Upper lobe of right lung (tissue), 1 donor: ENCODE measurements around the gene GPR78. TPM values are rescaled to one million over a fixed set of nuclear protein-coding genes. Genes with fewer than 3 reads are reported as not detected.

ENCODE experiments used
- ATAC-seq: fragments of 200-7000 bp; cut with Tn5 transposase; one replicate; pipeline ENCODE4 v1.9.1; 2020; ENCODE audit warnings: mild to moderate bottlenecking, moderate library complexity
- DNase-seq: peaks from one replicate; pipeline ENCODE4 v3.0.0-alpha.2; 2020
- H3K27ac ChIP-seq: fragments of 200-600 bp; one replicate; pipeline ENCODE4 v1.8.0; 2022
- H3K27me3 ChIP-seq: fragments of 200-600 bp; one replicate; pipeline ENCODE4 v1.8.0; 2022; ENCODE audit warnings: mild to moderate bottlenecking
- H3K36me3 ChIP-seq: fragments of 200-600 bp; one replicate; pipeline ENCODE4 v1.8.0; 2022
- H3K4me1 ChIP-seq: fragments of 200-600 bp; one replicate; pipeline ENCODE4 v1.8.0; 2022
- H3K4me3 ChIP-seq: fragments of 200-600 bp; one replicate; pipeline ENCODE4 v1.8.0; 2022; ENCODE audit warnings: mild to moderate bottlenecking
- H3K9me3 ChIP-seq: fragments of 200-600 bp; one replicate; pipeline ENCODE4 v1.8.0; 2022
- intact Hi-C: fragments of 100-400 bp; cut with DNase I; formaldehyde crosslinking; loops from one replicate; pipeline ENCODE4 v1.11.0; 2022
- total RNA-seq: library from RNA; stranded (reverse); fragmentation: NEBNext Ultra II Directional; extraction: Animal tissue kit (Norgen Biotek cat#: 25700); gene quantifications from one replicate; pipeline ENCODE4 v1.2.1, GENCODE V29; 2021
- TF ChIP-seq, protein P1 (sequence below): fragments of 200-600 bp; IDR thresholded peaks from one replicate; pipeline ENCODE4 v1.8.0; 2022; ENCODE audit warnings: antibody characterized with exemption
- donor health status: DM: no; HTN: yes; CAD: no; lungs with severe emphysema.

The GPR78 gene
- total RNA-seq, 1 donor from 2014 or later = 0.23 TPM

DNA sequence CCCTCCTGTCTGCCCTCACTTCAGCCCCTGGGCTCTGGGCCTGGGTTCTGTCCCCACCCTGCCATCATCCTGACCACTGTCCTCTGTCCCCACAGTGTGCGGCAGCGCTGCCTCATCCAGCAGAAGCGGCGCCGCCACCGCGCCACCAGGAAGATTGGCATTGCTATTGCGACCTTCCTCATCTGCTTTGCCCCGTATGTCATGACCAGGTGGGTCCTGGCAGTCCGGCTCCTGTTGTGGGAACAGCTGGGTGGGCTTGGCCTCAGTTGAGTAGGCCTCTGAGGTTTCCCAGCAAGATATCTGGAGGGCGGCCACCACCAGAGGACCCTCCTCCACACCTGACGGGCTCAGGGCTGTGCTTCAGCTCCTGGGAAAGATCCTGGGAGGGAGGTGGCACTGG is 2.2 kb downstream of the GPR78 start:
- Histone ChIP-seq H3K4me1 (no peaks in the 10 kb centered on the region), H3K4me3 (no peak overlapping the region), H3K27ac (no peak overlapping the region), H3K27me3 (peaks cover 59% of the 10 kb centered on the region), H3K36me3 (no peaks in the 10 kb centered on the region), H3K9me3 (no peaks in the 10 kb centered on the region)
- intact Hi-C loops = no loop called here
- DNase-seq (peak; percentile 38), ATAC-seq (no peak)
- TF ChIP-seq, protein P1, sequence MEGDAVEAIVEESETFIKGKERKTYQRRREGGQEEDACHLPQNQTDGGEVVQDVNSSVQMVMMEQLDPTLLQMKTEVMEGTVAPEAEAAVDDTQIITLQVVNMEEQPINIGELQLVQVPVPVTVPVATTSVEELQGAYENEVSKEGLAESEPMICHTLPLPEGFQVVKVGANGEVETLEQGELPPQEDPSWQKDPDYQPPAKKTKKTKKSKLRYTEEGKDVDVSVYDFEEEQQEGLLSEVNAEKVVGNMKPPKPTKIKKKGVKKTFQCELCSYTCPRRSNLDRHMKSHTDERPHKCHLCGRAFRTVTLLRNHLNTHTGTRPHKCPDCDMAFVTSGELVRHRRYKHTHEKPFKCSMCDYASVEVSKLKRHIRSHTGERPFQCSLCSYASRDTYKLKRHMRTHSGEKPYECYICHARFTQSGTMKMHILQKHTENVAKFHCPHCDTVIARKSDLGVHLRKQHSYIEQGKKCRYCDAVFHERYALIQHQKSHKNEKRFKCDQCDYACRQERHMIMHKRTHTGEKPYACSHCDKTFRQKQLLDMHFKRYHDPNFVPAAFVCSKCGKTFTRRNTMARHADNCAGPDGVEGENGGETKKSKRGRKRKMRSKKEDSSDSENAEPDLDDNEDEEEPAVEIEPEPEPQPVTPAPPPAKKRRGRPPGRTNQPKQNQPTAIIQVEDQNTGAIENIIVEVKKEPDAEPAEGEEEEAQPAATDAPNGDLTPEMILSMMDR = no peak

- Histone ChIP-seq H3K9me3 (no peaks in the 10 kb centered on the region), H3K4me3 (no peak overlapping the region), H3K27ac (no peak overlapping the region), H3K4me1 (no peaks in the 10 kb centered on the region), H3K36me3 (no peaks in the 10 kb centered on the region), H3K27me3 (peaks cover 53% of the 10 kb centered on the region)
- intact Hi-C loops = no loop called here
- no peak for DNase-seq
- ATAC-seq = no peak
- TF ChIP-seq, protein P1 = no peak
Observed at GRCh38 chr4:8582941-8583654, 2.9 kb downstream of the GPR78 start.

- Histone ChIP-seq H3K27ac (no peak overlapping the region), H3K4me1 (no peaks in the 10 kb centered on the region), H3K9me3 (no peaks in the 10 kb centered on the region), H3K27me3 (peaks cover 53% of the 10 kb centered on the region), H3K36me3 (no peaks in the 10 kb centered on the region), H3K4me3 (no peak overlapping the region)
- TF ChIP-seq, protein P1 = no peak
- DNase-seq = peak; percentile 53
- intact Hi-C loops = no loop called here
- no peak for ATAC-seq
Observed at GRCh38 chr4:8583655-8584025, 3.4 kb downstream of the GPR78 start.

DNA sequence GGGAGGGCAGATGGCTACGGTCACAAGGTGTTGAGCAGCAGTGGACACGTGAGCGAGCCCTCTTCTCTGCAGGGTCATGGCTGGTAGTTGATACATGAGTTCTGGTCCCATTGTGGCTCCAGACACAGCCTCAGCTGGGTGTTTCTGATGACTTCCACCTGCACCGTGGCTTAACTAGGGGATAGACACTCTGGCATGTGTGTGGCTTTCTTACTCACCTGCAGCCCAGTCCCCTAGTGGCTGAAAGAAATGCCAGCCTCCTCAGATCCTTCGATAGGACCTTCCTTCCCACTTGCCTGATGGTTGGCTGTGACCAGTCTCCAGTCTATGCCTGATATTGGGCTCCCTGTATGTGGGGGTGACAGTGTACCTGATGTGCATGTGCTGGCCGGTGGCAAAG is 5.0 kb downstream of the GPR78 start:
- no peak overlapping the region for H3K4me3 ChIP-seq
- intact Hi-C loops = no loop called here
- DNase-seq (peak; percentile 45), ATAC-seq (no peak)
- no peaks in the 10 kb centered on the region for H3K9me3 ChIP-seq
- H3K36me3 ChIP-seq = no peaks in the 10 kb centered on the region
- H3K27me3 ChIP-seq = peaks cover 42% of the 10 kb centered on the region
- H3K27ac ChIP-seq = no peak overlapping the region
- no peaks in the 10 kb centered on the region for H3K4me1 ChIP-seq
- TF ChIP-seq, protein P1 = no peak

DNA sequence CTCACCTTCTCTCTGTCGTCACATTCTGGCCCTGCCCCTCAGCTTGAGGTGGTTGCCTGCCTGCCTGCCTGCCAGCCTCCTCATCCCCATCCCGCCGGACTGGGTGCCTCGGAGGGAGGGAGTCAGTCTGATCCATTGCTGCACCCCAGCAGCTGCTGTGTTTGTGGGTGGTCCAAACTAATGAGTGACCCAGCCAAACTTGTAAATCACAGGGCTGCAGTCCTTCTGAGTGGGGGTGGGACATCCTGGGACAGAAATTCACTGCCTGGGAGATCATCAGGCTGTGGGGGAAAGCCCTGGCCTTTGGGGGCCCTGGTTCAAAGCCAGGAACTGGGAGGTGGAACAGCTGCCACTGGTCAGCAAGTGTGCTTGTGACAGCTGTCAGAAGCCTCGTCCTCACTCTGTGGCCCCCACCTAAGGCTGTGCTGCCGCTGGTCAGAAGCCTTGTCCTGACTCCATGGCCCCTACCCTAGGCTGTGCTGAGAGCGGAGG is 5.6 kb downstream of the GPR78 start:
- intact Hi-C loops = no loop called here
- no peak overlapping the region for H3K4me3 ChIP-seq
- peak; percentile 52 for DNase-seq
- H3K4me1 ChIP-seq = no peaks in the 10 kb centered on the region
- ATAC-seq = peak; percentile 4
- H3K27me3 ChIP-seq = peaks cover 39% of the 10 kb centered on the region
- TF ChIP-seq, protein P1 = no peak
- no peaks in the 10 kb centered on the region for H3K36me3 ChIP-seq
- no peak overlapping the region for H3K27ac ChIP-seq
- H3K9me3 ChIP-seq = no peaks in the 10 kb centered on the region
